Panc1 (cell line): Measurements from ENCODE around the gene MRPS27. TPM values are rescaled to one million over a fixed set of nuclear protein-coding genes. Genes with fewer than 3 reads are reported as not detected.

Source experiments
- ATAC-seq: fragments of 200-7000 bp; cut with Tn5 transposase; 2 replicates; pipeline ENCODE4 v1.9.1; 2020; ENCODE audit warnings: mild to moderate bottlenecking, moderate library complexity
- BruUV-seq: library from RNA; stranded (reverse); fragments of 400-500 nt; replicated peaks from 2 replicates; lab custom pipeline; 2021; lab: Mats Ljungman, UMichigan
- CTCF ChIA-PET: fragments of 300-600 bp; sonication (Branson Sonifier 250); formaldehyde crosslinking; loops from one replicate; lab custom pipeline; 2022; ENCODE audit warnings: antibody characterized with exemption; lab: Charles Lee
- POLR2A ChIA-PET: fragments of 300-600 bp; sonication (Branson Sonifier 250); formaldehyde crosslinking; loops from one replicate; lab custom pipeline; 2022; ENCODE audit warnings: antibody characterized with exemption; lab: Charles Lee
- DNase-seq: peaks from one replicate; pipeline ENCODE4 v3.0.0-alpha.2; 2010; ENCODE audit warnings: low read depth, low spot score
- H3K27ac ChIP-seq: 2 replicates; pipeline ENCODE4 v1.5.1; 2011; ENCODE audit warnings: mild to moderate bottlenecking, low read length, inconsistent platforms
- H3K27me3 ChIP-seq: fragments of 200-500 bp; sonication (Bioruptor generic); 2 replicates; pipeline ENCODE4 v1.6.0; 2014; ENCODE audit warnings: low read length, inconsistent platforms; ENCODE audit not compliant: control insufficient read depth, insufficient read depth
- H3K36me3 ChIP-seq: fragments of 200-500 bp; sonication (Bioruptor generic); 2 replicates; pipeline ENCODE4 v1.5.1; 2014; ENCODE audit warnings: inconsistent platforms, mild to moderate bottlenecking, low read length, moderate library complexity; ENCODE audit not compliant: control insufficient read depth, insufficient read depth
- H3K4me1 ChIP-seq: 2 replicates; pipeline ENCODE4 v1.5.1; 2011; ENCODE audit warnings: inconsistent platforms, mild to moderate bottlenecking, low read length, moderate library complexity; ENCODE audit not compliant: control insufficient read depth, insufficient read depth
- H3K4me3 ChIP-seq, 2 experiments: 2 replicates each; pipeline ENCODE4 v1.5.1; 2011 to 2012; ENCODE audit warnings: low read depth in 2 of 2, low read length in 2 of 2, mild to moderate bottlenecking in 2 of 2, inconsistent platforms in 1 of 2, moderate library complexity in 1 of 2
- H3K9me3 ChIP-seq: fragments of 200-500 bp; sonication (Bioruptor generic); 2 replicates; pipeline ENCODE4 v1.5.1; 2014; ENCODE audit warnings: low read depth, mild to moderate bottlenecking, inconsistent platforms, low read length, moderate library complexity; ENCODE audit not compliant: control insufficient read depth, insufficient read depth
- CTCF ChIP-seq: fragments of 450-650 bp; IDR thresholded peaks from 2 replicates; pipeline ENCODE4 v1.5.1; 2017; ENCODE audit warnings: mild to moderate bottlenecking
- POLR2AphosphoS5 ChIP-seq: IDR thresholded peaks from 2 replicates; pipeline ENCODE4 v1.6.1; 2012; ENCODE audit warnings: mild to moderate bottlenecking, low read depth, low read length, moderate library complexity
- REST ChIP-seq, 2 experiments: IDR thresholded peaks; 2 replicates each; pipeline ENCODE4 v1.6.1; 2011 to 2012; ENCODE audit warnings: low read depth in 2 of 2, control low read depth in 1 of 2, low read length in 1 of 2, mild to moderate bottlenecking in 1 of 2, moderate library complexity in 1 of 2; ENCODE audit not compliant: insufficient read depth in 1 of 2
- SIN3A ChIP-seq: IDR thresholded peaks from 2 replicates; pipeline ENCODE4 v1.6.1; 2012; ENCODE audit warnings: low read depth, mild to moderate bottlenecking, low read length, moderate library complexity, borderline replicate concordance; ENCODE audit not compliant: insufficient read depth
- TCF7L2 ChIP-seq: IDR thresholded peaks from 2 replicates; pipeline ENCODE4 v1.6.1; 2011; ENCODE audit warnings: mild to moderate bottlenecking, low read depth, low read length, inconsistent platforms
- in situ Hi-C: cut with HindIII; loops from 2 replicates; pipeline ENCODE4 v1.10.0; 2016; ENCODE audit warnings: low sequenced_read_pairs, low pct_unique_long_range_greater_than_20kb
- intact Hi-C: fragments of 100-400 bp; cut with micrococcal nuclease; formaldehyde crosslinking; loops from one replicate; pipeline ENCODE4 v1.10.0; 2022; ENCODE audit not compliant: unreplicated experiment
- total RNA-seq: library from RNA; stranded (reverse); gene quantifications from one replicate; pipeline ENCODE4 v1.2.1, GENCODE V29; 2021; ENCODE audit not compliant: unreplicated experiment

The MRPS27 gene
- total RNA-seq, 1 experiment from 2014 or later: 67.2 TPM

GRCh38 chr5:72205431-72206009 lies 114.5 kb downstream of the MRPS27 start:
- peaks cover 6% of the 10 kb centered on the region; the same call in 1 of the 2 replicates for H3K36me3 ChIP-seq
- in situ Hi-C loops (no loop called here), intact Hi-C loops (no loop called here)
- no peaks in the 10 kb centered on the region for H3K9me3 ChIP-seq
- CTCF ChIA-PET: no interaction called here
- POLR2A ChIA-PET: no interaction called here
- TF ChIP-seq REST (IDR thresholded peaks at IDR 0.05; ENCODE audit: insufficient read depth in 1 of 2, low read depth in 2 of 2, low read length in 1 of 2) (no peak), CTCF (no peak), TCF7L2 (no peak), POLR2AphosphoS5 (no peak), SIN3A (no peak)
- no peak overlapping the region for H3K4me3 ChIP-seq
- ATAC-seq: no peak
- no peak for DNase-seq
- H3K27me3 ChIP-seq: no peaks in the 10 kb centered on the region
- no peak overlapping the region for H3K27ac ChIP-seq
- TSS peak; percentile 76 for BruUV-seq
- no peaks in the 10 kb centered on the region for H3K4me1 ChIP-seq

GRCh38 chr5:72204946-72205345 lies 115.1 kb downstream of the MRPS27 start:
- ChIA-PET CTCF (no interaction called here), POLR2A (no interaction called here)
- Histone ChIP-seq H3K36me3 (peaks cover 6% of the 10 kb centered on the region; the same call in 1 of the 2 replicates), H3K9me3 (no peaks in the 10 kb centered on the region), H3K4me3 (no peak overlapping the region), H3K27me3 (no peaks in the 10 kb centered on the region), H3K27ac (no peak overlapping the region), H3K4me1 (no peaks in the 10 kb centered on the region)
- no peak for DNase-seq
- no peak for ATAC-seq
- in situ Hi-C loops: no loop called here
- intact Hi-C loops: no loop called here
- TF ChIP-seq TCF7L2: no peak
- TF ChIP-seq CTCF: no peak
- no peak for TF ChIP-seq SIN3A
- BruUV-seq: no TSS peak
